Spleen (tissue), 7 donors: ENCODE results near the gene ATP5PO.

Experiments
- CTCF ChIP-seq, 11 experiments: fragments of 200-600 bp in 7 of 11; fragments of 450-650 bp in 4 of 11; sonication (generic) in 4 of 11; IDR thresholded peaks in 8 of 11; conservative IDR thresholded peaks in 3 of 11; 1 replicate in 7 of 11; 2 replicates in 4 of 11; pipeline versions ENCODE4 v1.4.0 to v1.8.0; 2016 to 2021; ENCODE audit warnings: antibody characterized with exemption in 11 of 11, inconsistent platforms in 4 of 11, mild to moderate bottlenecking in 1 of 11
- POLR2A ChIP-seq, 3 donors: fragments of 450-650 bp; IDR thresholded peaks; one replicate each; pipeline ENCODE4 v1.5.1; 2017; ENCODE audit warnings: antibody characterized with exemption in 3 of 3, mild to moderate bottlenecking in 1 of 3
- donor health status: DM: no; HTN: no; CAD: no; lungs with moderate emphysema.
- donor health status: DM: no; HTN: no; CAD: no.
- donor health status: DM: no; HTN: no; CAD: no.

GRCh38 chr21:33962290-33962689 lies 46.7 kb upstream of the ATP5PO start:
- TF ChIP-seq CTCF (IDR thresholded peaks at IDR 0.05 in 8 of 11, conservative IDR thresholded peaks at IDR 0.05 in 3 of 11) (no peak), POLR2A (IDR thresholded peaks at IDR 0.05) (no peak)
